NCI-H345 treated with DMSO at 0.1 percent for 48 hours (cell line): ENCODE measurements around the gene KIF18B.

ENCODE experiments used
- DNase-seq: peaks from one replicate; lab custom pipeline; 2025; ENCODE audit not compliant: unreplicated experiment; lab: John Stamatoyannopoulos, UW

KIF18B gene

GRCh38 chr17:44940317-44940716 is 7.3 kb downstream of the KIF18B start:
- DNase-seq: no peak

DNA sequence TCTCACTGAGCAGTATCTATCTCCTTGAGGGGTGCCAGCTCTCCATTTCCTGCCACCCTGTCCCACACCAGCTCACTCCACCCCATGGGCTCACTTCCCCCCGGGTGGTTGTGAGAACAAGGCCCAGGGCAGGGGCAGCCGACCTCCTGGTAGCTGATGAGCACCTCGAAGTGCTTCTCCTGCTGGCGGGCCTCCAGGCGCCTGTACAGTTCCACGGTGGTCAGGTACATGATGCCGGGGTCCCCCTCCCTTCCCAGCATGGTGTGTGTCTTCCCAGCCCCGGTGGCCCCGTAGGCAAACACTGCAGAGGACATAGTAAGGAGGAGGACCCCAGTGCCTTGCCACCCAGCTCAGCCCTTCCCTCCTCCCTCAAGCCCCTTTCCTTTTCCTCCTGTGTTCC is 12.5 kb downstream of the KIF18B start:
- no peak for DNase-seq

GRCh38 chr17:44934745-44935105 is 12.8 kb downstream of the KIF18B start:
- DNase-seq: no peak

GRCh38 chr17:44933824-44934744 is 13.5 kb downstream of the KIF18B start:
- DNase-seq: no peak

DNA sequence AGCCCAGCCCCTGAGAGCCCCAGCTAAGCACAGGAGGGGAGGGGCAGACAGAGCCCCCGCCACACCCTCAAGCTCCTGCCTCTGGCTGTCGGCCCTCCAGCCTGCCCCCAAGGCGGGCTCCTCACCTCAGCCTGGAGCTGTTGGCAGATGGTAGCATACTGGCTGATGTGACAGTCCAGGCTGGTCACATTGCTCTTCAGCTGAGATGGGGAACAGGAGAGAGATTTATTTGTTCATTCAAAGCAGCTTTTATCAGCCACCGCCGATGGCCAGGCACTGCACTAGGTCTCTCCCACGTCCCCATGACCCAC is 14.8 kb downstream of the KIF18B start:
- no peak for DNase-seq

GRCh38 chr17:44932096-44932786 is 15.3 kb downstream of the KIF18B start:
- no peak for DNase-seq

DNA sequence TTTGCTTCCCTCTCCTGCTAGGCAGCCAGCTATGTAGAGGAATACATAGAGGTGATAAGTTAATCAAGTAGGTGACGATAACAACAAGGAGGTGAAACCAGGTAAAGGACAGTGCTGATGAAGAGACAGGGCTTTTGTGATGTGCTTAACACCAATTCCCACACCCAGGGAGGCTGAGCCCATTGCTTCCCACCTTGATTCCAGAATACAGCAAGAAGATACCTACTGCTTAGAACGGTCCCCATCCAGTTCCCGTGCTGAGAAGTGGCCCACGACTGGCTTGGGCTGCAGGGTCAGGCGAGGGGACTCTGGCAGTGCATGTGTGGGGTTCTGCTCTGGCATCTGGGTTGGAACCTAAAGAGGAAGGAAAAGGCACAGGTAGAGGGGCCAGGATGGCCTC is 16.2 kb downstream of the KIF18B start:
- no peak for DNase-seq

- no peak for DNase-seq
Measured at GRCh38 chr17:44930667-44931066, 16.9 kb downstream of the KIF18B start.

DNA sequence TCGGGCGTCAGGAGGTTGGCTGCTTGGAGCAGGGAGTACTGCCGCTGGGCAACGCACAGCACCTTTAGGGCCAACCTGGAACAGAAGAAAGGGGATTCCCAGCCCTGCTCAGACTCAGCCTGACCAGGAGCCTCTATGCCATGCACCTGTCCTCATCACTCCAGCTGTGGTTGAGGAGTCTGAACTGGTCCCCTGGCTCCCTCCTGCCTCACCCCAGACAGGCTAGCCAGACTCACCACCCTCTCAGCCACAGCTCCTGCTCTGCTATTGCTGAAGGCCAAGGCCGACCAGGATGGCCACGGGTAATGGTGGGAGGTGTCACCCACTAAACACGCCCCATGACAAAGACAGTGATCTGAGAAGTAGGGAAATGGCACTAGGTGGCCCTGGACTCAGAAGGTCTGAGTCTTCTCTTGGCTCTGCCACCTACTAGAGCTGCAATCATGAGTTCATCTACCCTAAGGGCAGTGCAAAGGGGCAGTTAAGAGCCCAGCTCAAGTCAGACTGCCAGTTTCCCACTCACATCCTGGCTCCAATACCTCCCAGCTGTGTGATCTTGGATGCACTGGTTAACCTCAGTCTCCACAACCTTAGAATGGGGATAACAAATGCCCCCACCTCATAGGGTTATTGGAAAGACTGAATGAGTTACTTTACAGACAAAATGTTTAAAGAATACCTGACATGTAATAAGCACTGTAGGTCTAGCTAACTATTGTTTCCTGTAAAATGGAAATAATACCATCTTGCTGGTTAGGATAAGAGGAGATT is 18.4 kb downstream of the KIF18B start:
- DNase-seq: no peak

GRCh38 chr17:44928136-44928535 is 19.4 kb downstream of the KIF18B start:
- DNase-seq: no peak

- no peak for DNase-seq
Measured at GRCh38 chr17:44927696-44928095, 19.9 kb downstream of the KIF18B start.

GRCh38 chr17:44926821-44927525 is 20.6 kb downstream of the KIF18B start:
- no peak for DNase-seq

- DNase-seq: no peak
Measured at GRCh38 chr17:44925731-44926697, 21.6 kb downstream of the KIF18B start.

GRCh38 chr17:44924107-44924544 is 23.4 kb downstream of the KIF18B start:
- DNase-seq: no peak

DNA sequence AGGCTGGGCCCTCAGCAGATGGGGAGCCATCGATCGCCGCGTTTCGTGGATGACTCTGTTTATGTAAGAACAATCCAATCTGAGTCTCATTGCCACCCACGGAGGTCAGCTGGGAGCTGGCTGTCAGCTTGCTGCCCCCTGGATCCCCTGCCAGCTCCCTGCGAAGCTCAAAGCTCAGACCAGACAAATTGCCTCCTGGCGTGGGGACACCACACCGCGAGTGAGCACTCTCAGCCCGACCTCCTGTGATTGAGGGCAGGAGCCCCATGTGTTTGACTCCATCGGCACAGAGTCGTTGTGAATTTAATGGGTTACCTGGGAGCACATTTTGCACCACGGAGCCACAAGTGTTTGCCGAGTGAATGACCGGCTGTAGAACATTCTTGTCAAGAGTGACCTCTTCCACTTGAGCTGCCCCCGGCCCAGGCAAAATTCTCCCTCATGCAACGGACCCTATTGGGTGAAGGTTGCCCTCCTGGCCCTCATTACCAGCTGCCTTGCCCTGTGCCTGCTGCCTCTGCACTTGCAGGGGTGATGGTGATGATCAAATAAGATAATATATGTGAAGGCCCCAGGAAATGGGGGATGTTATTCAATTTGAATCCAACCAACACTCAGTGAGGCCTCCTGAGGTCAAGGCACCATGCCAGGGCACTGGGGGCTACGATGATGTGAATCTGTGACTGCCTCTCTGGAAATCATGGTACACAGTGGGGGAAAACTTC is 24.7 kb downstream of the KIF18B start:
- no peak for DNase-seq

GRCh38 chr17:44922136-44922535 is 25.4 kb downstream of the KIF18B start:
- no peak for DNase-seq

GRCh38 chr17:44921122-44921882 is 26.3 kb downstream of the KIF18B start:
- DNase-seq: no peak

GRCh38 chr17:44920565-44920940 is 27.0 kb downstream of the KIF18B start:
- no peak for DNase-seq
